Endothelial cell of umbilical vein (primary cell): ENCODE data around the gene BBC3.

Source experiments
- JUN ChIP-seq: IDR thresholded peaks from 2 replicates; pipeline ENCODE4 v1.6.1; 2011; ENCODE audit warnings: borderline replicate concordance, low read depth; ENCODE audit not compliant: insufficient read length, insufficient read depth
- POLR2A ChIP-seq: IDR thresholded peaks from 2 replicates; pipeline ENCODE4 v1.6.1; 2012; ENCODE audit warnings: low read depth, mild to moderate bottlenecking, control low read depth, low read length
- TF ChIP-seq, protein P1 (sequence below), 2 donors: IDR thresholded peaks; 1 replicate in 1 of 2; 2 replicates in 1 of 2; pipeline ENCODE4 v1.5.1; 2011; ENCODE audit warnings: low read length in 2 of 2, mild to moderate bottlenecking in 2 of 2, moderate library complexity in 2 of 2, control low read depth in 1 of 2, inconsistent platforms in 1 of 2, low read depth in 1 of 2; ENCODE audit not compliant: insufficient read depth in 1 of 2; ENCODE audit errors: extremely low read depth in 1 of 2

GRCh38 chr19:47275791-47276461 lies 44.9 kb upstream of the BBC3 start:
- TF ChIP-seq, protein P1, sequence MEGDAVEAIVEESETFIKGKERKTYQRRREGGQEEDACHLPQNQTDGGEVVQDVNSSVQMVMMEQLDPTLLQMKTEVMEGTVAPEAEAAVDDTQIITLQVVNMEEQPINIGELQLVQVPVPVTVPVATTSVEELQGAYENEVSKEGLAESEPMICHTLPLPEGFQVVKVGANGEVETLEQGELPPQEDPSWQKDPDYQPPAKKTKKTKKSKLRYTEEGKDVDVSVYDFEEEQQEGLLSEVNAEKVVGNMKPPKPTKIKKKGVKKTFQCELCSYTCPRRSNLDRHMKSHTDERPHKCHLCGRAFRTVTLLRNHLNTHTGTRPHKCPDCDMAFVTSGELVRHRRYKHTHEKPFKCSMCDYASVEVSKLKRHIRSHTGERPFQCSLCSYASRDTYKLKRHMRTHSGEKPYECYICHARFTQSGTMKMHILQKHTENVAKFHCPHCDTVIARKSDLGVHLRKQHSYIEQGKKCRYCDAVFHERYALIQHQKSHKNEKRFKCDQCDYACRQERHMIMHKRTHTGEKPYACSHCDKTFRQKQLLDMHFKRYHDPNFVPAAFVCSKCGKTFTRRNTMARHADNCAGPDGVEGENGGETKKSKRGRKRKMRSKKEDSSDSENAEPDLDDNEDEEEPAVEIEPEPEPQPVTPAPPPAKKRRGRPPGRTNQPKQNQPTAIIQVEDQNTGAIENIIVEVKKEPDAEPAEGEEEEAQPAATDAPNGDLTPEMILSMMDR (IDR thresholded peaks at IDR 0.05; ENCODE audit: extremely low read depth in 1 of 2, insufficient read depth in 1 of 2, low read depth in 1 of 2, low read length in 2 of 2): no peak
- TF ChIP-seq POLR2A: no peak
- no peak for TF ChIP-seq JUN
